Keratinocyte (primary cell): ENCODE data around the gene MED12L. TPM values are rescaled to one million over a fixed set of nuclear protein-coding genes. Genes with fewer than 3 reads are reported as not detected.

Experiments used
- DNase-seq: peaks from one replicate; pipeline ENCODE4 v3.0.0-alpha.2; 2011; ENCODE audit warnings: low read depth, missing footprints, low spot score
- FAIRE-seq: peaks from 2 replicates; lab custom pipeline; 2011; peaks lifted over from hg19 to GRCh38; lab: Jason Lieb, UNC
- H2AFZ ChIP-seq: 2 replicates; pipeline ENCODE4 v1.6.0; 2012; ENCODE audit warnings: low read length, control low read depth, inconsistent platforms; ENCODE audit not compliant: control insufficient read depth
- H3K27ac ChIP-seq: 2 replicates; pipeline ENCODE4 v1.5.1; 2011; ENCODE audit warnings: low read length; ENCODE audit not compliant: control insufficient read depth, insufficient read depth
- H3K27me3 ChIP-seq: 3 replicates; pipeline ENCODE4 v1.6.0; 2011; ENCODE audit warnings: low read length; ENCODE audit not compliant: control insufficient read depth, insufficient read depth; ENCODE audit errors: extremely low read depth
- H3K36me3 ChIP-seq, 2 experiments: 2 replicates in 1 of 2; 3 replicates in 1 of 2; pipeline ENCODE4 v1.5.1; 2011; ENCODE audit warnings: low read length in 2 of 2, mild to moderate bottlenecking in 1 of 2; ENCODE audit not compliant: control insufficient read depth in 2 of 2, insufficient read depth in 2 of 2; ENCODE audit errors: extremely low read depth in 1 of 2
- H3K4me1 ChIP-seq: 3 replicates; pipeline ENCODE4 v1.5.1; 2011; ENCODE audit warnings: low read length; ENCODE audit not compliant: control insufficient read depth, insufficient read depth; ENCODE audit errors: extremely low read depth
- H3K4me2 ChIP-seq: 3 replicates; pipeline ENCODE4 v1.6.0; 2011; ENCODE audit warnings: low read depth, low read length; ENCODE audit not compliant: control insufficient read depth, insufficient read depth; ENCODE audit errors: extremely low read depth
- H3K4me3 ChIP-seq, 3 experiments: fragments of 200-600 bp in 1 of 3; sonication (generic) in 1 of 3; 2 replicates in 2 of 3; 3 replicates in 1 of 3; pipeline ENCODE4 v1.5.1; 2011 to 2016; ENCODE audit warnings: low read length in 3 of 3, mild to moderate bottlenecking in 3 of 3, control low read depth in 2 of 3, inconsistent platforms in 1 of 3, low read depth in 1 of 3, mixed read lengths in 1 of 3, mixed run types in 1 of 3, moderate library complexity in 1 of 3; ENCODE audit not compliant: control insufficient read depth in 2 of 3, insufficient read depth in 2 of 3; ENCODE audit errors: extremely low read depth in 1 of 3
- H3K79me2 ChIP-seq: 2 replicates; pipeline ENCODE4 v1.6.0; 2012; ENCODE audit warnings: low read length; ENCODE audit not compliant: control insufficient read depth, insufficient read depth
- H3K9ac ChIP-seq: 3 replicates; pipeline ENCODE4 v1.6.0; 2011; ENCODE audit warnings: low read length; ENCODE audit not compliant: control insufficient read depth, insufficient read depth; ENCODE audit errors: extremely low read depth
- H3K9me1 ChIP-seq: 3 replicates; pipeline ENCODE4 v1.6.0; 2011; ENCODE audit warnings: low read length; ENCODE audit not compliant: control insufficient read depth, insufficient read depth; ENCODE audit errors: extremely low read depth
- H3K9me3 ChIP-seq: 2 replicates; pipeline ENCODE4 v1.5.1; 2012; ENCODE audit warnings: low read depth, low read length; ENCODE audit not compliant: control insufficient read depth
- H4K20me1 ChIP-seq: 3 replicates; pipeline ENCODE4 v1.6.0; 2011; ENCODE audit warnings: low read length; ENCODE audit not compliant: control insufficient read depth, insufficient read depth; ENCODE audit errors: extremely low read depth
- EZH2 ChIP-seq: IDR thresholded peaks from one replicate; pipeline ENCODE4 v1.6.1; 2012; ENCODE audit warnings: inconsistent platforms, mild to moderate bottlenecking, low read length, moderate library complexity
- dilution Hi-C: fragments of 300-500 bp; cut with MboI; formaldehyde crosslinking; loops from one replicate; pipeline ENCODE4 v1.7.0; 2020; ENCODE audit warnings: low sequenced_read_pairs; ENCODE audit not compliant: extremely low pct_ligation_motif_present
- polyA plus RNA-seq, 5 experiments: library from polyadenylated mRNA; depleted of rRNA in 3 of 5; stranded (reverse) in 3 of 5; stranded (forward) in 1 of 5; unstranded in 1 of 5; fragments of >200 nt; gene quantifications; 1 replicate in 1 of 5; 2 replicates in 3 of 5; 3 replicates in 1 of 5; pipeline versions ENCODE4 v1.2.1 to v1.2.3, GENCODE V29; 2011 to 2012; ENCODE audit warnings: missing spikeins in 2 of 5, low read depth in 1 of 5, low replicate concordance in 1 of 5
- TF ChIP-seq, protein P1 (sequence below), 3 experiments: IDR thresholded peaks in 1 of 3; conservative IDR thresholded peaks in 1 of 3; optimal IDR thresholded peaks in 1 of 3; 2 replicates in 2 of 3; 3 replicates in 1 of 3; pipeline versions ENCODE3 to v1.5.1; 2011; ENCODE audit warnings: low read length in 3 of 3, mild to moderate bottlenecking in 3 of 3, moderate library complexity in 2 of 3, control low read depth in 1 of 3, inconsistent platforms in 1 of 3; ENCODE audit not compliant: insufficient read depth in 2 of 3; ENCODE audit errors: extremely low read depth in 1 of 3

MED12L gene
- polyA plus RNA-seq, 1 donor (not counting 4 experiments of a cell fraction or from before 2014, with no cell fraction given), result 0.04 TPM

DNA sequence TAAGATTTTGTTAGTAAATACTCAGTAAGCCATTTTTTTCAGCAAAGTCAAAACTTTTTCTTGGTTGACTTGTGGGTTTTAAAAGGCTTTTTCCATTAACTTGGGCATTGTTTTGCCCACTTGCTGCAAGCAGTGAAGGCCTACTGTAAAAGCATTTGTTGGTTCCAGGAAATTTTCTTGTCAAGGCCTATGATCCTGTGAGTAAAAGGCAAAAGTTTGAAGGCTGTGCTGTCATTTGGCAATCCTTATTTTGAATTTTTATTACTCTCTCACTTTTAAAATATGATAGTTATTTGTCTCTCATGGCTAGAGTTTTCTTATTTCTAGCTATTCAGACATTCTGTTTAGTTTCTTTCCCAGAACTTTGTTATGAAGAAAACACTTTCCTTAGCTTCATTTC lies 286.1 kb downstream of the MED12L start:
- Histone ChIP-seq H3K36me3 (no peaks in the 10 kb centered on the region), H2AFZ (no peak overlapping the region), H3K4me2 (no peak overlapping the region), H3K4me1 (no peaks in the 10 kb centered on the region), H3K27ac (no peak overlapping the region), H4K20me1 (no peaks in the 10 kb centered on the region), H3K4me3 (no peak overlapping the region), H3K79me2 (no peaks in the 10 kb centered on the region), H3K27me3 (no peaks in the 10 kb centered on the region), H3K9me1 (no peaks in the 10 kb centered on the region), H3K9ac (no peak overlapping the region), H3K9me3 (no peaks in the 10 kb centered on the region)
- dilution Hi-C loops, result no loop called here
- no peak for DNase-seq
- FAIRE-seq, result no peak
- TF ChIP-seq, protein P1, sequence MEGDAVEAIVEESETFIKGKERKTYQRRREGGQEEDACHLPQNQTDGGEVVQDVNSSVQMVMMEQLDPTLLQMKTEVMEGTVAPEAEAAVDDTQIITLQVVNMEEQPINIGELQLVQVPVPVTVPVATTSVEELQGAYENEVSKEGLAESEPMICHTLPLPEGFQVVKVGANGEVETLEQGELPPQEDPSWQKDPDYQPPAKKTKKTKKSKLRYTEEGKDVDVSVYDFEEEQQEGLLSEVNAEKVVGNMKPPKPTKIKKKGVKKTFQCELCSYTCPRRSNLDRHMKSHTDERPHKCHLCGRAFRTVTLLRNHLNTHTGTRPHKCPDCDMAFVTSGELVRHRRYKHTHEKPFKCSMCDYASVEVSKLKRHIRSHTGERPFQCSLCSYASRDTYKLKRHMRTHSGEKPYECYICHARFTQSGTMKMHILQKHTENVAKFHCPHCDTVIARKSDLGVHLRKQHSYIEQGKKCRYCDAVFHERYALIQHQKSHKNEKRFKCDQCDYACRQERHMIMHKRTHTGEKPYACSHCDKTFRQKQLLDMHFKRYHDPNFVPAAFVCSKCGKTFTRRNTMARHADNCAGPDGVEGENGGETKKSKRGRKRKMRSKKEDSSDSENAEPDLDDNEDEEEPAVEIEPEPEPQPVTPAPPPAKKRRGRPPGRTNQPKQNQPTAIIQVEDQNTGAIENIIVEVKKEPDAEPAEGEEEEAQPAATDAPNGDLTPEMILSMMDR (optimal IDR thresholded peaks at IDR 0.05 in 1 of 3, IDR thresholded peaks at IDR 0.05 in 1 of 3, conservative IDR thresholded peaks at IDR 0.05 in 1 of 3; ENCODE audit: extremely low read depth in 1 of 3, insufficient read depth in 2 of 3, low read length in 3 of 3), result no peak
- TF ChIP-seq EZH2, result no peak

DNA sequence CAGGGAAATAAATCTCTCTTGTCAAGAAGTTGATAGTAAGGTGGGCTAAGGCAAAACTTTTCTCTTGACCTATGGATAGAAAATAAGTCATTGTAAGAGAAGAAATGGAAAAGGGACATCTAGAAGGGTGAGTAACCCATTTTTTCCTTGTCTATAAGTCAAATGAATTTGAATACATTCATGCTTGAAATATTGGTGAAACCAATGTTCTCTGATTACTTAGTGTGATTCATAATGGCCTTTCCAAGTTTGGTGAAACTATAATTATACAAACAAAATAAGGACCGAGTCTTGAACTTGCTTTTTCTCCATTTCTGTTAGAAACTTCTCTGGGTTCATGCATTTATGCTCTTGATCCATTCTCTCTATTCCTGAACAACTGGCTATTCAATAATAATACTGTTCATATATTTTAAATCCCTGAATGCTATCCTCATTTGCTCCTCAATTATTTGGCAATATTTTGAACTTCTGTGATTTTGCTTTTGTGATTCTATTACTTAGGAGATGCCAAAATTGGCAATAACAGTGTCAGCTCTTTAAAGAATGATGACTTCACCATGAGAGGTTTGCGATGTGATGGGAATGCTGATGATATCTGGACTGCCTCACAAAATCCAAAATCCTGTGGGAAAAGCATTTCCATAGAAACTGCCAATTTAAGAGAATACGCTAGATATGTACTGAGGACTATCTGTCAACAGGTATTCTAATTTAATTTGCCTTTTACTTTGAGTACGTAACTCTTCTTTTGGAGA lies 286.8 kb downstream of the MED12L start:
- Histone ChIP-seq H2AFZ (no peak overlapping the region), H3K27me3 (no peaks in the 10 kb centered on the region), H3K4me2 (no peak overlapping the region), H4K20me1 (no peaks in the 10 kb centered on the region), H3K27ac (no peak overlapping the region), H3K4me3 (no peak overlapping the region), H3K4me1 (no peaks in the 10 kb centered on the region), H3K9me1 (no peaks in the 10 kb centered on the region), H3K9me3 (no peaks in the 10 kb centered on the region), H3K9ac (no peak overlapping the region), H3K79me2 (no peaks in the 10 kb centered on the region), H3K36me3 (no peaks in the 10 kb centered on the region)
- FAIRE-seq (no peak), DNase-seq (no peak)
- no peak for TF ChIP-seq EZH2
- TF ChIP-seq, protein P1 (optimal IDR thresholded peaks at IDR 0.05 in 1 of 3, IDR thresholded peaks at IDR 0.05 in 1 of 3, conservative IDR thresholded peaks at IDR 0.05 in 1 of 3; ENCODE audit: extremely low read depth in 1 of 3, insufficient read depth in 2 of 3, low read length in 3 of 3), result no peak
- dilution Hi-C loops, result no loop called here
